ENCODE results near the gene GINS2.

Gene GINS2

DNA sequence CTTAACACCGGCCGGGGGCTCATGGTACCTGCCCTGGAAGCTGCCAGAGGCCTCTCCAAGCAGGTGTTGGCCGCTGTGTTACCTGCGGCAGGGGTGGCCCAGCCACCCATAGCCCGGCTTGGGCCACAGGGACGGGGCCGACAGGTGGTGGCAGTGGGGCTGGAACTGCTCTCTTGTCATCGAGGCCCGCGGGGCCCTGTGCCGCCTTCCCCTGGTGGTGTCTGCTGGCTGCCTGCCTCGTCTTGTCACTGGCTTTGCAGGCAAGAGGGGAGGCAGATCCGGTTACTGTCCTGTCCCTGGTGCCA, 48.5 kb downstream of the GINS2 start:
- DNase-seq (ENCODE audit: low read depth): no peak

DNA sequence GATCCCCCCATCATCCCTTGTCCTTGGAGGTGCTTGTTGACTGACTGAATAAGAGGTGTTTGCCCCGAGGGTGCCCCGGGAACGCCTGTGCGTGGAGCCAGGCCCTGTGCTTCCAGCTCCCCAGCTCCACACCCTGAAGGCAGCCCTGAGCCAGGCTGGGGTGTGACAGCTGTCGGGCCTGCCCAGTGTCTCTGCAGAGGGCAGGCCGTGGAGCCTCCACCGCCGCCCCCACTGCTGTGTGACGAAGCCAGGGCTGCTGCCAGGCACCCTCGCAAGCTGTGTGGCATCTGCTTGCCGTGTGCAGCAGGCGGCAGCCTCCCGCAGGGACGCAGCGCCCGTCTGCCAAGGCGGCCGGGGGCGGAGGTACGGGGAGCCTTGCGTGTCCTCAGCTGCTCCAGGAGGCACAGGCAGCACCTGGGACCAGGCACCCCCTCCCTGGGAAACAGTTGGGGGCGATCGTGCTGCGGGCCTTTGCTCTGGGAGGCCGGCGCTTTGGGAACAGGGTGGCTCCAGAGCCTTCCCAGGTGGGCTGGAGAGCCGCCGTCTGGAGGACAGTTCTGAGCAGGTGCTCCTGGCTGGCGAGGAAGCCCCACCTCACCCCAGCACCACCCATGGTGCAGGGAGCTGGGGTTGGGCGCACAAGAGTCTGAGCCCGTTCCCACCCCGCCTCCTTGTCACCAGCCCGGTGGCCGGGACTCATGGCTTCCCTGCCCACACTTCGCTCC, 49.1 kb downstream of the GINS2 start:
- no peak for DNase-seq (ENCODE audit: low read depth)

GRCh38 chr16:85638695-85639409, 49.9 kb downstream of the GINS2 start:
- DNase-seq (ENCODE audit: low read depth): no peak

DNA sequence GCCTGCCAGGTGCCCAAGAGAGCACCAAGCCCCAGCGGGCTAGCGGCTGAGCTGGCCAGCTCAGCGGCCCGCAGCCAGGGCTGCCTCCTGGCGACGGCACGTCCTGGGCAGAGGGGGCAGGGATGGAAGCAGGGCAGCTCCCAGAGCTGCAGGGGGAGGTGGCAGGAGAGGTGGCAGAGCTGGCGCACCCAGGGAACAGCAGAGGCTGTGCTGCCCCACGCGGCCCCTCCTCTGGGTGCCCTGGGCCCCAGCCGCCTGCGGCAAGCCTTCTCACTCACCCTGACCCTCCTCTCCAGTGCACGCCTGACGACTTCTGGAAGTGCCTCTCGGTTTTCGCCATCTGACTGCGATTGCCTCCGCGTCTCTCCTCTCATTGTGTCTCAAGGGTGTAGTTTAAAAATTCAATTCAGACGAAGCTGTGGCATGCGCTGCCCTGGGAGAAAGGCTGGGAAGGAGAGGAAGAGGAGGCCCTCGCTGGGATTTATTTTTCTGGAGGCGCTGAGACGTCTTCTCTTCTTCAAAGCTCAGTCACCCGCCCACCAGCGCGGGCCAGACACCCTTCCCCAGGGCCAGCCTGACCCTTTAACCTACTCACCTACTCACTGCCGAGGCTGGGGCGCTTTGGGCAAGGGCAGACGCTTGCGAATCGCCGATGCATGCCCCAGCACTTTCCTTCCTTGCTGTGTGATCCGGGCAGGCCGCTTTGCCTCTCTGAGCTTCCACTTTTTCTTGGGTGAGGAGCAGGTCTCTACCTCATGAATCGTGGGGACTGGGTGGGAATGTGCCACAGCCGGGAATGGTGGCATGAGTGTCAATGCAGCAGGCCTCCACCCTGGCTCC, 50.7 kb downstream of the GINS2 start:
- DNase-seq (ENCODE audit: low read depth): no peak

GRCh38 chr16:85637061-85637807, 51.5 kb downstream of the GINS2 start:
- DNase-seq (ENCODE audit: low read depth): no peak

- no peak for DNase-seq (ENCODE audit: low read depth)
Measured at GRCh38 chr16:85636234-85636812, 52.4 kb downstream of the GINS2 start.

DNA sequence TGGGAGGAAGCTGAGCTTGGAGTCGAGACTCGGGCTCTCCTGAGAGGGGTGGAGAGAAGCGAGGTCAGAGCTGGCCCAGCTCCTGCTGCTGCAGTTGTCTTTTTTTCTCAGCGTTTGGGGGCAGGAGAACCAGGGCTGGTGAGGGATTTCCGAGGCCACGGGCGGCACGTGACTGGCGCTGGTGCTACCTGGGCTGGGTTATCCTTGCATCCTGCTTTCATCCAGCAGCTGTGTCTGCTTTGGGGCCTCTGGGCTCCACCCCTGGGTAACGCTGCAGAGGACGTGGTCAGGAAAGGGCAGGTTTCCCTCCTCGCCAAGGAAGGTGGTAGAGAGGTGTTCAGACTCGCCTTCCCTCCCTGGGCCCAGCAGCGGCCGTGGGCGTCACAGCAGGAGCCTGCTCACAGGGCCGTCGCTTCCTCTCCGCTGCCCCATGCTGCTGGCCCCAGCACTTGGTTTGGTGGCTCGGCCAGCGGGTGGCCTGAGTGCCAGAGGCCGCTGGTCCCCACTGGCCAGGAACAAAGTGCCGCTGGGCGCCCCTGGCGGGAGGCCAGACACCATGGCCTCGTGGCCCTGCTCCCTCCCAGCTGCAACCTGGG, 53.1 kb downstream of the GINS2 start:
- DNase-seq (ENCODE audit: low read depth): no peak

DNA sequence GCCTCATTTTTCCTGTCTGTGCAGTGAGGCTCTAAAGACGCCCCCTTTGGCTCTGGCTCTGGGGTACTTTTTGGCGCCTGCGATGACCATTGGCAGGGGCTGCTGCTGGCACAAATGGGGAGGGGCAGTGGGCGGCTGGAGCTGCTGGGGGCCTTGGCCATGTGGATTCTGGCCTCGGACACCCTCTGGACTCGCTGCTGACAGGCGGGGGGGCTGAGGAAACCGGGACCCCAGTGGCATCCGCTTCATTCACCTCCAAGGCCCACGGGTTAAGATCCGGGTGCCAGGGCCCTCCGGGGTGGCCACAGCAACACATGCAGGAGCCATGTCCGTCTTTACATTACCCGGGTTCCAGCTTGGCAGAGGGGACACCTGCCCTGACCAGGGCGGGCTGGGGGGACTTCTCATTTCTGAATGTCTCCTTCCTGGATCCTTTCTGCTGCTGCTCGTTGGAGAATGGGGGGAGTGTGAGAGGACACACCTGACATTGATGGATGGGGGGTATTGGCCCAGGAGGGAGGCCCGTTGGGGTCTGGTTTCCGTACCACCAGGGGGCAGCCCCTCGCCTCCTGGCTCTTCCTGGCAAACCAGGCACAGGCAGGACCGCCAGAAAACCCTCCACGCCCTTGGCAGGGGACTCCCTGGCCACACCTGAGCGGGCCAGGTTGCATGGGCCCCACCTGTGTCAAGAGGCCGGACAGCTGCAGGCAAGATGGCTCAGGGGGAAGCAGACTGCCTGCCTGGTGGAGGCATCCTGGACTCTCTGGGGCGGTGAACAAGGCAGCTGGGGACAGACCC, 53.8 kb downstream of the GINS2 start:
- DNase-seq (ENCODE audit: low read depth): no peak

GRCh38 chr16:85633888-85634287, 54.9 kb downstream of the GINS2 start:
- no peak for DNase-seq (ENCODE audit: low read depth)

DNA sequence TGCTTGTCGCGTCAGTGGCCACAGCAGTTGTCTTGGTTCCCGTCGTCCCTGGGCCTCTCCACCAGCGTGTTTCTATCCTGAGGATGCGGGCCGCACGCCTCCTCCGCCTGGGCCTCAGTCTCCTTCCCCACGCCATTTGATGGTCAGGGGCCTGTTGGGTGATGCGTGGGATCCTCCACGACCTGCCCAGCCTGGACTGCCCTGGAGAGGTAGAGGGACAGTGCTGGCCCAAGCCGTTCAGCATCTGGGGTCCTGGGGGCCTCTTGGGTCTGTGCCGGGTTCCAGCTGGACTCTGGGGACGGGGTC, 55.4 kb downstream of the GINS2 start:
- DNase-seq (ENCODE audit: low read depth): no peak

- no peak for DNase-seq (ENCODE audit: low read depth)
Measured at GRCh38 chr16:85632709-85633437, 55.9 kb downstream of the GINS2 start.

- DNase-seq (ENCODE audit: low read depth): no peak
Measured at GRCh38 chr16:85631802-85632393, 56.9 kb downstream of the GINS2 start.

GRCh38 chr16:85631230-85631629, 57.5 kb downstream of the GINS2 start:
- DNase-seq (ENCODE audit: low read depth): no peak

GRCh38 chr16:85629853-85630252, 58.9 kb downstream of the GINS2 start:
- DNase-seq (ENCODE audit: low read depth): no peak

- no peak for DNase-seq (ENCODE audit: low read depth)
Measured at GRCh38 chr16:85629326-85629725, 59.4 kb downstream of the GINS2 start.

GRCh38 chr16:85628645-85629044, 60.1 kb downstream of the GINS2 start:
- DNase-seq (ENCODE audit: low read depth): no peak

DNA sequence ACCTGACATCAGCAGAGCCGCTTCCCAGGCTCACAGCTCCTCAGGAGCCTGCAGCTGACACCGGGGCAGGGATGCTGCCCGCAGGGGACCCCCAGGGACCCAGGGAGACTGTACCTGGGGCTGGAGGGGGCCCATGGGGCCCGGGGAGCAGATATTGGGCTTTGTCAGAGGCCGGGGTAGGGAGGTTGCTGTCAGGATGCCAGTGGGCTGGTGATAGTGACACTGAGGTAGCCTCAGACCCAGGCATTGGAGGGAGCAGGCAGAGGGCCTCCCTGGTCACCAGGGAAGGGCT, 60.5 kb downstream of the GINS2 start:
- no peak for DNase-seq (ENCODE audit: low read depth)

- DNase-seq (ENCODE audit: low read depth): no peak
Measured at GRCh38 chr16:85627526-85628264, 61.1 kb downstream of the GINS2 start.

DNA sequence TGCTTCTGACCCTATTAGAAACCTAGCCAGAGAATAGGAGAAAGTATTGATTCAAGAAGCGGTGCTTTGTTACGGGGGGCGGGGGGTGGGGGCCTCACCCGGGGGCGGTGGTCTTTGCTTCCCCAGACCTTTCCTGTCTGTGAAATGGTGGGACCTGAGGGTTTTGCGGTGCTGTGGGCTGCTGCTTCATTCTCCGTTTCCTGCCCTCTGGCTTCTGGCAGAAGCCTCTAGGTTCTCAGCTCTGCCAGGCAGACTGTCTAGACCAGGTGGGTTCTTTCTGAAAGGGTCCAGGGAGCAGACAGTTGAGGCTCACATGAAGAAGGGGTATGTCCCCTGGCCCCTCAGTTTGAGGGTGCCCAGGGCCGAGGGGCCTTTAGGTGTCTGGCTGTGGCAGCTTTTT, 61.7 kb downstream of the GINS2 start:
- no peak for DNase-seq (ENCODE audit: low read depth)

Data from activated T-cell treated with anti-CD3 and anti-CD28 coated beads for 48 hours (primary cell).